ENCODE results near the gene NUPR1.
"Not testable (repeated sequence)": the region's sequence is repeated elsewhere in the genome, so short reads cannot be mapped to it uniquely, and the experiment has no call there.

NUPR1 gene

GRCh38 chr16:28554634-28555423 is 16.1 kb upstream of the NUPR1 start:
- no peak for DNase-seq (ENCODE audit: low spot score)

DNA sequence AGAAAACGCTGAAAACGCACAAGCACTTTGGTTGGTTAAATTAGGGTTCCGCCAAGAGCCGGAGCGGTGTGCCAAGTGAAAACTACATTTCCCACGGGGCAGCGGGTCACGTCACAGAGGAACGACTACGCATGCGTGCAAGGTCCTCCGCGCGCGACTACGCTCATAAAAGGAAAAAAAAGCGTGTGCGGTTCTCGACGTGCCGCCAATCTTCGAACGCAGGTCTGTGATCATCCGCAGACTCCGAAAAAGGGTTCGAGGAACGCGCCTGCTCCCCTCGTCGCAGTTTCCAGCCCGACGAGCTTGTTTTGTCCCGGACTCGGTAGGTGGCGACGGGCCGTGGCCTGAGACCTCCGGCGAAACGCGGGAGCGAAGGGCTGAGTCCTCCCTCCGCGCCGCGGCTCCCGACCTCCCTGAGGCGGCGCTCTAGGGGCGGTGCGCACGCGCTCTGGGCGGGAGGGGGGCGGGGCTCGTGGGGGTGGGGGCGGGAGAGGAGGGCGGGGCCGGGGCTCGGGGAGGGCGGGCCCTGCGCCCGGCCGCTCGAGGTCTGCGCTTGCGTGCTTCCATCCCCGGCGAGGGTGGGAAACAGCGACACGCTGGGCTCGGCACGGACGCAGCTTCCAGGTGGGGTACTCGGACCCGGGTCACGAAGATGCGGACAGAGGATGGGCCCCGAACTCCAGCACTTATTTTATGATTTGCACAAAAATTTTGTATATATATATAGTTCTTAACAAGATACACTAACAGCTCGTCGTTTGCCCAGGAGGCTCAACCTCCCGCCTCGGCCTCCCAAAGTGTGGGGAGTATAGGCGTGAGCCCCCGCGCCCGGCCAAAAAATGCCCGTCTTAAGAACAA is 15.2 kb upstream of the NUPR1 start, which contains the start of gene SGF29:
SGF29 (plus strand) TSS at position 145 of the 858 bp plus-strand sequence. CDS start 27,150 bp downstream, outside the sequence.
- DNase-seq (ENCODE audit: low spot score): peak; percentile 92

- no peak for DNase-seq (ENCODE audit: low spot score)
These were observed 10.6 kb upstream of the NUPR1 start for GRCh38 chr16:28549301-28549899.

DNA sequence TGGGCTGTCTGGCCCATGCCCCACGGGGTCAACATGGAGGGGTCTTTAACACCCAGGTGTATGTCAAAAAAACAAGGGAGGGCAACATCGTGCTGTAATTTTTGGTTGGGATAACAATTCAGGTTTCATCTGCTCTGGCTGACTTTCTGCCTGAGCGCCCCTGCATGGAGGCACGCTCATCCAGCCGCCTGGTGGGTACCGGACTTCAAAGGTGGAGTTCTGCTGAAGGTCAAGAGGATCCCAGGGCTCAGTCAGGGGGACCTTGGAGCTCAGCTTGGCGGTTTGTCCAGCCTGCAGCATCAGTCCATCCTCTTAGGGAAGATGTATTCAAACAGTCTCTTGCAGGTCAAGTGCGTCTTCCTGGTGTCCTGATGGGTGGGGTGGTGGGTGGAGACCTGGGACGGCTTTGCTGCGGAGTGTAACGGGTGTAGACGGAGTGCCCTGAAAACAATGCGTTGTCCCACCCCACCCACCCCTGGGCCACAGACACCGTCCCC is 9.6 kb upstream of the NUPR1 start:
- no peak for DNase-seq (ENCODE audit: low spot score)

DNA sequence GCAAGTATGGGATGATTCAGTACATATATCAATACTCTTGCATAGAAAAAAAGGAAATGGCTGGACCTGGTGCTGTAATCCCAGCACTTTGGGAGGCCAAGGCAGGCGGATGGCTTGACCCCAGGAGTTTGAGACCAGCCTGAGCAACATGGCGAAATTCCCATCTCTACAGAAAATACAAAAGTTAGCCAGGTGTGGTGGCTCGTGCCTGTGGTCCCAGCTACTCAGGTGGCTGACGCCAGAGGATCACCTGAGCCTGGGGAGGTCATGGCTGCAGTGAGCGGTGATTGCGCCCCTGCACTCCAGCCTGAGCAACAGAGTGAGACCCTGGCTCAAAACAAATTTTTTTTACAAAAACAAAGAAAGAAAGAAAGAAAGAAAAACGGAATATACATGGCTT is 7.9 kb upstream of the NUPR1 start:
- no peak for DNase-seq (ENCODE audit: low spot score)

DNA sequence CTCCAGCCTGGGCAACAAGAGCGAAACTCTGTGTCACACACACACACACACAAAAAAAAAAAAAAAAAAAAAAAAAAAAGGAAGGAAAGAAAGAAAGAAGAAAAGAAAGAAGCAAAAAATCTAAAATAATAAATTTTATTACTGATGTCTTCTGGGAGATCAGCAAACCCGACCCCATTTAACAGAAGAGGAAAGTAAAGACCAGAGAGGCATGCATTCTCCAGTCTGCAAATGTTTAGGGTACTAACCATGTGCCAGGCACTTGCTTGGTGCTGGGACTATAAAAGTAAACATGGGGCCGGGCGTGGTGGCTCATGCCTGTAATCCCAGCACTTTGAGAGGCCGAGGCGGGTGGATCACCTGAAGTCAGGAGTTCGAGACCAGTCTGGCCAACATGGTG is 7.2 kb upstream of the NUPR1 start:
- DNase-seq (ENCODE audit: low spot score): not testable (repeated sequence)

GRCh38 chr16:28544998-28545397 is 6.2 kb upstream of the NUPR1 start:
- no peak for DNase-seq (ENCODE audit: low spot score)

DNA sequence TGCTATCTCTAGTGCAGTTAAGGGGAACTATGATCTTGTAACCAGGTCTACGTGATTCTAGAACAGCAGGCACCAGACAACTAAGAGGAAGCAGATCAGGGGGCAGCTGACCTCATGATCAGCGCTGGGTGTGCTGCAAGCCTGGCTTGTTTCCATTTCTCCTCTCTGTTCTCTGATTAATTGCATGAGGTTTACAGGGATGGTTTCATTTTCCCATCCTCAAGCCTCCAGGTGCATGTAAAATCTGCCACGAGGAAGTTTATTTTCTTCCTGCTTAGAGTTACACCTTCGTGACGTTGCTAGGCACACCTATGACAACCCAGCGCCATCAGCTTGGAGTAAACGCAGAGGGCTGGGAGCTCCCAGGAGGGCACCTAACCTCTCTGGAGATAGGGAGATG is 4.3 kb upstream of the NUPR1 start:
- DNase-seq (ENCODE audit: low spot score): no peak

DNA sequence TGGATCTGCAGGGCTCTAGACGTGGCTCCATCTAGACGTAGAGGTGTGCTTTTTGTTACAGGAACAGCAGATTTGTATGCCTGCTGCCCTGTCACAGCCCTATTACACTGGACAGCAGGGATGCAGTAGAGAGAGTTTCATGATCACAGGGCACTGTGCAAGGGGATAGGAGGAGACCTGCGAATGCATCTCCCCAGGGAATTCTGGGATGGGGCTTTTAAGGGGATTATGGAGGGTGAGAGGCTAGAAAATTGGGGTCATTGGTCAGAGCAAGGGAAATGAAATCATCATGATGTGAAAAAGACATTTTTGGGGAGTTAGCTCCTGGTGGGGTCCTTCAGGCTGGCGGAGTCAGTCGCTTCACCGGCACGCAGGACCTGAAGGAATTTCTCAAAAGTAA is 3.9 kb upstream of the NUPR1 start:
- DNase-seq (ENCODE audit: low spot score): no peak

DNA sequence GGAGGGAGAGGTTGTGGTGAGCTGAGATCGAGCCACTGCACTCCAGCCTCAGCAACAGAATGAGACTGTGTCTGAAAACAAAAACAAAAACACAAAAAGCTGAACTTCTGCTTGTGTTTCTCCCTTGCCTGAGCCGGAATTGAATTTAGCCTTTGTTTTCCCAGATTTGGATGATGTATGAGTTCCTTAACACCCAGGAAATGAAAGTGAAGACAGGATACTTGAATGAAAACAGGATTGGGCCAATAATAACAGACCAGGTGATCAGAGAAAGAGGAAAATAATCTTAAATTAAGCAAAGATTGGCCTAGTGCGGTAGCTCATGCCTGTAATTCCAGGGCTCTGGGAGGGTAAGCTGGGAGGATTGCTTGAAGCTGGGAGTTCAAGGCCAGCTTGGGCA is 1.6 kb upstream of the NUPR1 start:
- DNase-seq (ENCODE audit: low spot score): no peak

GRCh38 chr16:28537964-28538732 is 626 bp downstream of the NUPR1 start:
- no peak for DNase-seq (ENCODE audit: low spot score)

DNA sequence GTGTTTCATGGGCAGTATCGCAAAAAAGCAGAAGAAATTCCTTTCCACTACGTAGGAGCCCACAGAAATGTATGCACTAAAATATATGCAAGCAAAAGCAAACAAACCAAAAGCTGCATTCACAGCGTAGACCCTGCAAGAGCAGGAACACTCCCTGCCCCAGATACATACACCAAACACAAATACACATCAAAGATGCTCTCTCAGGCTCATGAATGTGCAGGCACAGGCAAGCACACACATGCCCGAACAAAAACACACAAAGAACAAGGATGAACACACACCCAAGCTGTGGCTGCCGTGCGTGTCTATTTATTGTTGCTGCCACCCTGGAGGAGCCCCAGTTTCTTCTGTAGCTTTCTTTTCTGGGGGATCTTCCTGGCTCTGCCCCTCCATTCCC is 1.7 kb downstream of the NUPR1 start:
- DNase-seq (ENCODE audit: low spot score): no peak

DNA sequence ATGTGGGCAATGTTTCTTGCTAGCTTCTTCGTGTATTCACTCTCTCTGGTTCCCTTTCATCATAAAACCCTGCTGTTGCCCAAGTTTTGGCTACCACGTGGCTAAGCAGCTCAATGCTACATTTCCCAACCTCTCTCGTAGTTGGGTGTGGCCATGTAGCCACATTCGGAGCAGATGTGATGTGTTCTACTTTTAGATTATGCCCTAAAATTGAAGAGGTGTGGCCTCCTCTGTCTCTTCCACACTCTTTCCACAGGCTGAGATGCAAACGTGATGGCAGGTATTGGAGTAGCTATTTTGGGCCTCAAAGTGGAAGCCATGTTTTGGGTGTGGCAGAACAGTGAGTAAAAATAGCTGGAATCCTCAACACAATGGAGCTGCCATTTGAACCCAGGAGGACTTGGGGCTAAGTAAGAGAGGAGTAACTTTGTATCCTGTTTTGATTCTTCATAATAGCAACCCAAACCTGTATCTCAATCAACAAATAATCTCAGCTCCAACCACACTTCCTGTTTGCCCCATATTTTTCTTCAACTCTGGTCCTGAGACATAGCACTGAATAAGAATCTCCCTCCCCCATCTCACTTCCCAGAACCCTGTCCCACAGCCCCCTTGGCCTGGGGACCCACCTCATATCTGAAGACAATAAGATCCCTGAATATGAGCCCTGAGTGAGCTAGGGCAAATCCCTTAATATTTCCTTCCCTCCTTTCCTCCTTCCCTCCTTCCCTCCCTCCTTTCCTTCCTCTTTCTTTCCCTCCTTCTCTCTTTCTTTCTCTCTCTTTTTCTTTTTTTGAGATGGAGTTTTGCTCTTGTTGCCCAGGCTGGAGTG is 4.0 kb downstream of the NUPR1 start:
- no peak for DNase-seq (ENCODE audit: low spot score)

GRCh38 chr16:28532940-28533647 is 5.7 kb downstream of the NUPR1 start:
- no peak for DNase-seq (ENCODE audit: low spot score)

GRCh38 chr16:28531777-28532744 is 6.7 kb downstream of the NUPR1 start:
- no peak for DNase-seq (ENCODE audit: low spot score)

GRCh38 chr16:28529124-28529523 is 9.7 kb downstream of the NUPR1 start:
- no peak for DNase-seq (ENCODE audit: low spot score)

- no peak for DNase-seq (ENCODE audit: low spot score)
These were observed 10.3 kb downstream of the NUPR1 start for GRCh38 chr16:28528463-28528867.

- DNase-seq (ENCODE audit: low spot score): no peak
These were observed 10.8 kb downstream of the NUPR1 start for GRCh38 chr16:28527985-28528384.
